Osteoblast (primary cell): ENCODE data around the gene ACAP1. TPM values are rescaled to one million over a fixed set of nuclear protein-coding genes. Genes with fewer than 3 reads are reported as not detected.
A peak's percentile ranks its signal among the peaks of the same experiment; 100 is the strongest.

ENCODE experiments used
- DNase-seq: peaks from one replicate; pipeline ENCODE4 v3.0.0; 2011; ENCODE audit warnings: low spot score, mixed read lengths; ENCODE audit not compliant: insufficient read length; ENCODE audit errors: missing footprints
- H2AFZ ChIP-seq: 2 replicates; pipeline ENCODE4 v1.6.0; 2011; ENCODE audit warnings: mild to moderate bottlenecking, low read length
- H3K27ac ChIP-seq: 2 replicates; pipeline ENCODE4 v1.5.1; 2011; ENCODE audit warnings: mild to moderate bottlenecking, low read depth, low read length, moderate library complexity
- H3K27me3 ChIP-seq: 2 replicates; pipeline ENCODE4 v1.6.0; 2012; ENCODE audit warnings: mild to moderate bottlenecking, control low read depth, inconsistent platforms, low read length, moderate library complexity; ENCODE audit not compliant: insufficient read depth
- H3K36me3 ChIP-seq: 2 replicates; pipeline ENCODE4 v1.5.1; 2011; ENCODE audit warnings: mild to moderate bottlenecking, low read length, control low read depth, moderate library complexity; ENCODE audit not compliant: insufficient read depth
- H3K4me1 ChIP-seq: 2 replicates; pipeline ENCODE4 v1.5.1; 2011; ENCODE audit warnings: mild to moderate bottlenecking, low read length, control low read depth, moderate library complexity; ENCODE audit not compliant: insufficient read depth
- H3K4me2 ChIP-seq: 2 replicates; pipeline ENCODE4 v1.6.0; 2011; ENCODE audit warnings: mild to moderate bottlenecking, low read length; ENCODE audit not compliant: insufficient read depth
- H3K4me3 ChIP-seq: fragments of 200-600 bp; sonication (generic); 3 replicates; pipeline ENCODE4 v1.5.1; 2012; ENCODE audit warnings: mild to moderate bottlenecking, low read length, inconsistent platforms; ENCODE audit not compliant: insufficient read depth
- H3K79me2 ChIP-seq: 2 replicates; pipeline ENCODE4 v1.6.0; 2012; ENCODE audit warnings: mild to moderate bottlenecking, low read length, control low read depth, inconsistent platforms; ENCODE audit not compliant: insufficient read depth
- H3K9me3 ChIP-seq: 2 replicates; pipeline ENCODE4 v1.5.1; 2011; ENCODE audit warnings: low read depth, low read length, control low read depth
- H4K20me1 ChIP-seq: 2 replicates; pipeline ENCODE4 v1.6.0; 2012; ENCODE audit warnings: mild to moderate bottlenecking, low read length, control low read depth; ENCODE audit not compliant: insufficient read depth
- CTCF ChIP-seq: IDR thresholded peaks from 2 replicates; pipeline ENCODE4 v1.5.1; 2011; ENCODE audit warnings: mild to moderate bottlenecking, low read depth, low read length, moderate library complexity; ENCODE audit errors: extremely low read depth
- total RNA-seq: library from RNA; depleted of rRNA; stranded (reverse); fragments of >200 nt; gene quantifications from 2 replicates; pipeline ENCODE4 v1.2.3, GENCODE V29; 2012

The ACAP1 gene
- total RNA-seq, 1 donor, result not detected

DNA sequence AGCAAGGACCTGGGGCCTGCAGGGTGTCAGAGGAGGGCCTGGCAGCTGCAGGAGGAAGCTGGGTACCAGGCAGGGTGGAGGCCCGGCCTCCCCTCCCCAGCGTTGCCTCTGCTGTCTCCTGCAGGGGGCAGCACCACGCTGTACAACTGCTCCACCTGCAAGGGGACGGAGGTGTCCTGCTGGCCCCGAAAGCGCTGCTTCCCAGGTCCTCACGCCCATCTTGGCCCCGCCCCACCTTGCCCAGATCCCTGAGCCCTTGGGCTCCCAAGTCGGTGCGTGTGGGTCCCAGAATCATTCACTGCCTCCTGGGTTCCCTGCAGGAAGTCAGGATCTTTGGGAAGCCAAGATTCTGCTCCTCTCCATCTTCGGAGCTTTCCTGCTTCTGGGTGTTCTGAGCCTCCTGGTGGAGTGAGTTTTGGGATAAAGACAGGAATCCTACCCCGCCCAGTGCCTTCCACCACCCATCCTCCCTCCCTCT lies 19.8 kb downstream of the ACAP1 start:
- no peaks in the 10 kb centered on the region for H3K9me3 ChIP-seq
- H3K36me3 ChIP-seq, result no peaks in the 10 kb centered on the region
- no peak overlapping the region for H3K4me3 ChIP-seq
- peak; percentile 97 for DNase-seq
- peaks cover 25% of the 10 kb centered on the region for H3K4me1 ChIP-seq
- H3K27ac ChIP-seq, result no peak overlapping the region
- no peak overlapping the region for H3K4me2 ChIP-seq
- peaks cover 35% of the 10 kb centered on the region for H3K79me2 ChIP-seq
- TF ChIP-seq CTCF, result peak; percentile 74
- H4K20me1 ChIP-seq, result peaks cover 26% of the 10 kb centered on the region
- no peaks in the 10 kb centered on the region for H3K27me3 ChIP-seq
- H2AFZ ChIP-seq, result no peak overlapping the region

DNA sequence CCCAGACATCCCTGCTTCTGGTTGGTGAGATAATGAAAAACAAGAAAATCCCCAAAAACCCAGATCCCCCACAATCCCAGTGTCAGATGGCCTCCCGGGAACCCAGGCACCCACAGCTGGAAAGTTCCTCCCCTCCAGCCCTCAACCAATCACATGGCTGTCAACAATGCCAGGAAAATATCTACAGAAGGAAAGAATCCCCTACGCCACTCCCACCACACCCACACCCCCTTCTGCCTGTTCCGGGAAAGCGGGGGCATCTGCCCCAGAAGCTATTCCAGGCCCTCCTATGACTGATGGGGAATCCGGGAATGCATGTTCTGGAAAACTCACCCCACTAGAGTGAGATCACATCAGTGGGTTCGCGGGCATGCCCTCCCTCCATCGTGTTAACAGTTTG lies 20.4 kb downstream of the ACAP1 start:
- Histone ChIP-seq H4K20me1 (peaks cover 26% of the 10 kb centered on the region), H2AFZ (no peak overlapping the region), H3K4me2 (no peak overlapping the region), H3K4me3 (no peak overlapping the region), H3K36me3 (no peaks in the 10 kb centered on the region), H3K4me1 (peaks cover 25% of the 10 kb centered on the region), H3K9me3 (no peaks in the 10 kb centered on the region), H3K27ac (no peak overlapping the region), H3K27me3 (no peaks in the 10 kb centered on the region), H3K79me2 (peaks cover 32% of the 10 kb centered on the region)
- peak; percentile 34 for DNase-seq
- no peak for TF ChIP-seq CTCF

DNA sequence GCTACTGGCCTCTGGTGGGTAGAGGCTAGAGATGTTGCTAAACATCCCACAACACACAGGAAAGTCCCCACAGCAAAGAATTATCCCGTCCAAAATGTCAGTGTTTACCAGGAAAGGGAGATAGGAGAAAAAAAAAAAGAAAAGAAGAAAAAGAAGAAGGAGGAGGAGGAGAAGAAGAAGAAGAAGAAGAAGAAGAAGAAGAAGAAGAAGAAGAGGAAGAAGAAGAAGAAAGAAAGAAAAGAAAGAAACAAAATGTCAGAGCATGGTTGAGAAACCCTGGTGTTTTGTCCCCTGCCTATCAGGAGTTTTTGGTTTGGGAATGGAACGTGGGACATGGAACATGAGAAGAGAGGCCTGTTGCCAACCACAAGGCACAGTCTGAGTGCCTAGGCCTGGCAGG lies 21.1 kb downstream of the ACAP1 start:
- Histone ChIP-seq H4K20me1 (peaks cover 26% of the 10 kb centered on the region), H2AFZ (no peak overlapping the region), H3K27me3 (no peaks in the 10 kb centered on the region), H3K9me3 (no peaks in the 10 kb centered on the region), H3K4me2 (no peak overlapping the region), H3K4me3 (no peak overlapping the region), H3K4me1 (peaks cover 24% of the 10 kb centered on the region), H3K27ac (no peak overlapping the region), H3K36me3 (no peaks in the 10 kb centered on the region), H3K79me2 (peaks cover 28% of the 10 kb centered on the region)
- TF ChIP-seq CTCF, result no peak
- no peak for DNase-seq

GRCh38 chr17:7361906-7362305 lies 25.6 kb downstream of the ACAP1 start:
- Histone ChIP-seq H2AFZ (no peak overlapping the region), H4K20me1 (no peaks in the 10 kb centered on the region), H3K36me3 (no peaks in the 10 kb centered on the region), H3K4me3 (no peak overlapping the region), H3K27me3 (no peaks in the 10 kb centered on the region), H3K27ac (no peak overlapping the region), H3K4me2 (no peak overlapping the region), H3K9me3 (no peaks in the 10 kb centered on the region), H3K79me2 (no peaks in the 10 kb centered on the region), H3K4me1 (no peaks in the 10 kb centered on the region)
- no peak for TF ChIP-seq CTCF
- no peak for DNase-seq
